Epithelial cell of proximal tubule (primary cell): Measurements from ENCODE around the gene LRRC4C. TPM values are rescaled to one million over a fixed set of nuclear protein-coding genes. Genes with fewer than 3 reads are reported as not detected.

Experiments used
- DNase-seq: peaks from one replicate; pipeline ENCODE4 v3.0.0-alpha.2; 2011; ENCODE audit warnings: low read depth
- H3K4me3 ChIP-seq: 2 replicates; pipeline ENCODE4 v1.5.1; 2011; ENCODE audit warnings: low read depth, mild to moderate bottlenecking, low read length
- total RNA-seq: library from RNA; depleted of rRNA; stranded (reverse); fragments of >200 nt; gene quantifications from 2 replicates; pipeline ENCODE4 v1.2.3, GENCODE V29; 2015
- TF ChIP-seq, protein P1 (sequence below): conservative IDR thresholded peaks from 2 replicates; pipeline ENCODE4 v1.5.1; 2012; ENCODE audit warnings: low read depth, mild to moderate bottlenecking, low read length

Gene LRRC4C
- total RNA-seq, 1 donor from 2014 or later, result 0.12 TPM

DNA sequence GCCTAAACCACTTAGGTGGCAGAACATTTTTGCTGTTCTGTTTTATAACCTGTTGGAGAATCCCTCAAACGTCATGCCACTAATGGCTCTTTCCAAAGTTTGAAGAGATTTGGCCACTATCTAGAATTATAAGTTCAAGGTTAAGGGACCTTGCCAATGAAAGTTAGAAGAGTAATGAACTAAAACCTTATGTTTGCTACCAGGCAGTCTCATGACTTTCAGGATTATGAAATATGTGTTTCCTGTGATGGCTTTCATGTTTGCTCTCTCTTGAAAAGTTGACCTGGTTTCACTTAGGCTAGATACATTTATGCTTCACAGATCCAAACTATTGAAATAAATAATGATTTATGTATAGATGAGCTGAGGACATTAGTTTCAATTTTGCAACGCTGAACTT lies 340.0 kb downstream of the LRRC4C start:
- TF ChIP-seq, protein P1, sequence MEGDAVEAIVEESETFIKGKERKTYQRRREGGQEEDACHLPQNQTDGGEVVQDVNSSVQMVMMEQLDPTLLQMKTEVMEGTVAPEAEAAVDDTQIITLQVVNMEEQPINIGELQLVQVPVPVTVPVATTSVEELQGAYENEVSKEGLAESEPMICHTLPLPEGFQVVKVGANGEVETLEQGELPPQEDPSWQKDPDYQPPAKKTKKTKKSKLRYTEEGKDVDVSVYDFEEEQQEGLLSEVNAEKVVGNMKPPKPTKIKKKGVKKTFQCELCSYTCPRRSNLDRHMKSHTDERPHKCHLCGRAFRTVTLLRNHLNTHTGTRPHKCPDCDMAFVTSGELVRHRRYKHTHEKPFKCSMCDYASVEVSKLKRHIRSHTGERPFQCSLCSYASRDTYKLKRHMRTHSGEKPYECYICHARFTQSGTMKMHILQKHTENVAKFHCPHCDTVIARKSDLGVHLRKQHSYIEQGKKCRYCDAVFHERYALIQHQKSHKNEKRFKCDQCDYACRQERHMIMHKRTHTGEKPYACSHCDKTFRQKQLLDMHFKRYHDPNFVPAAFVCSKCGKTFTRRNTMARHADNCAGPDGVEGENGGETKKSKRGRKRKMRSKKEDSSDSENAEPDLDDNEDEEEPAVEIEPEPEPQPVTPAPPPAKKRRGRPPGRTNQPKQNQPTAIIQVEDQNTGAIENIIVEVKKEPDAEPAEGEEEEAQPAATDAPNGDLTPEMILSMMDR, result no peak
- no peak overlapping the region for H3K4me3 ChIP-seq
- no peak for DNase-seq

DNA sequence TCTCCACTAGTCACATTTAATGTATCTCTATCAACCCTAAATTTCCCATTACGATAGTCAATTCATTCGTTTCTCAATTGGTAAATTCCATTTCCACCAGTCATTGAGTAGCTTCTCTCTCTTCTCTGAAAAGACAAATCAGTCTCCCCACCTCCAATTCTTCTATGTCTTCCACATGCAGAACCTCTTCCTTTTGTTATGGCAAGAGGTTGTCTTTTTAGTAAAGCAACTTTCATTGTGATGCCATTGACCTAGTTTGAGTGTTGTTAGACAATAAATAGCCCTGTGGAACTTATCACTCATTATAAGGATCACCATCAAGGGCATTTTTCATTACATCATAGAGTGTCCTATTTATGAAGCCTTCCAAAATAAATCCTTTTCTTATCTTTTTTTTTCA lies 340.9 kb downstream of the LRRC4C start:
- DNase-seq, result no peak
- H3K4me3 ChIP-seq, result no peak overlapping the region
- TF ChIP-seq, protein P1, result no peak

DNA sequence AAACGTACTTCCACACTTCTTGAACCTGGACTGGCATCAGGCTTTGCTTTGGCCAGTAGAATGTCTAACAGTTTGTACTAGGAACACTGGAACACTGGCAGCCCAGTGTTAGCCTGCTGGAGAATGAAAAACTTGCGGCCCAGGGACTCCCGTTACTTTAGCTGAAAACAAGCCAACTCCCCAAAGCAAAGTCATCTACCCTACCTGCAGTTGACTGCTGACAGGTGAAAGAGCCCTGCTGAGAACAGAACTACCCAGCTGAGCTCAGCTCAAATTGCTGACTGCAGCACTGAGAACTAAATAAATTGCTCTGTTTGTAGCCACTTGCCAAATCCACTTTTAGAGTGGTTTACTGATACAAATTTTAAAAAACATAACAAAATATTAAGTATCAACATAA lies 342.5 kb downstream of the LRRC4C start:
- TF ChIP-seq, protein P1, result no peak
- H3K4me3 ChIP-seq, result no peak overlapping the region
- no peak for DNase-seq

DNA sequence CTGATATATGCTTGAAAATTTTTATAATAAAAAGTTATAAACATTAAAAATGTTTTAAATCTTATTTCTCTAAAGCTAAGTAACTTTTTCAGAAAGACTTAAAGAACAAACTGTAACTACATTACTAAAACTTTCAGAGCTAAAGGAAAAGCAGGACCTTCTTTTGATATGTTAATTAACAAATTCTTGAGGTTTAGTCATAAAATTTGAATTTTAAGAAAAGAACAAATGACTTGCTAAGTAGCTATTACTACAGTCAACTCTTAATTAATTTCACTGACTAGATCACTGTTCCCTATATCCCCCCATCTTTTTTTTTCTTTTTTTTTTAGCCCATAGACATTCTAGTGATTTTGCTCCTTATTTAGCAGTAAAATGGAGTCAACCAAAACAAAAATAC lies 344.4 kb downstream of the LRRC4C start:
- DNase-seq, result no peak
- H3K4me3 ChIP-seq, result no peak overlapping the region
- TF ChIP-seq, protein P1, result no peak

DNA sequence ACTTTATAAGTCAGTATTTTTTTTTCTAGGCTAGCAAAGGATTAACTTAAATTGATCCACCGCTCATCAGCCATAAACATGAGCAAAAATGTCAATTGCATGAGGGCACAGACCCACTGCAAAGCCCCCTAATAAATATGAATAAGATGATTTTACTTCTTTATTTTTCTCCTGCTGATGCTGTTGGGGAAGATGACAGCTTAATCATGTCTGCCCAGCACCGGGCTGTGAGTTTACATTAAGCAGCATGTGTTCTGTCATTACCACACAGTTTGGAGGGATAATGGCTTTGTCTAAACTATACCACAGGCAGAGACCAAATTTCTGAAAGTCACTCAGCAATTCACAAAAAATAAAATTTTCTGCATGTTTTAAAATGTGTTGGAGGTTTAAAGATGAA lies 346.3 kb downstream of the LRRC4C start:
- TF ChIP-seq, protein P1, result no peak
- no peak for DNase-seq
- H3K4me3 ChIP-seq, result no peak overlapping the region

DNA sequence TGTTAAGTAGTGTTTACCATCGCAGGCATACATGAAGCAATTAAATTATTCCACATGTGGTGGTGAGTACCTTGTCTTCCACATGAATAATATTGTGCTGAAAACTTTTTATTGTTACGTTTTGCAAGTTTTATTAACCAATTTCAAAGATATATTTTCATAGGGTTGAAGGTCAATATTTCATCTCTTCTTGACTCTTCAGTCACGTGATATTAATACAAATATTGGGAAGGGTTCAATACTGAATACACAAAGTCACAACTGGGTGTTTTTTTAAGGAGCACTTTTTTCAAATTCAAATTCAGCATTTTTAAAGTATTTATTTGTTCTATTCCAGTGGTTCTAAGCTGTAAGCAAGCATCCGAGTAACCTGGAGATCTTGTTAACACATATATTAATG lies 348.9 kb downstream of the LRRC4C start:
- H3K4me3 ChIP-seq, result no peak overlapping the region
- TF ChIP-seq, protein P1, result no peak
- DNase-seq, result no peak

DNA sequence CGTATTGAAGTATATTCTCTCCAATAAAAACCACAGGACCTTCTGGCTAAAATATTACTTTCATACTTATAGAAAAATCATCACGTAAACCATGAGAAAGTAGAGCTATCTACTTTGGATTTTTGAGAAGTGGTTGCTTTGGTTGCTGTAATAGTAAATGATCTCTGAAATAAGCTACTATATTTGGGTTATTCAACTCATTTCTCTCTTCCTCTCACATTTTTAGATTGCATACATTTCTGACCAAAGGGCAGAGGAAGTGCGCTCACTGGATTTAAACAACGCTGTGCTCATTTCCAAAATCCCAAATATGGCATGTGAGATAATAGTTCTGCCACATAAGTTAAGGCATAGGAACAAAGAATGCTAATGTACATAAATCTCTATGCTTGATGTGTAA lies 357.0 kb downstream of the LRRC4C start:
- DNase-seq, result no peak
- TF ChIP-seq, protein P1, result no peak
- H3K4me3 ChIP-seq, result no peak overlapping the region
